GM04504 (cell line): ENCODE measurements around the gene FASTK.

Experiments used
- DNase-seq: peaks from one replicate; pipeline ENCODE4 v3.0.0-alpha.2; 2012; ENCODE audit warnings: low read depth

FASTK gene

DNA sequence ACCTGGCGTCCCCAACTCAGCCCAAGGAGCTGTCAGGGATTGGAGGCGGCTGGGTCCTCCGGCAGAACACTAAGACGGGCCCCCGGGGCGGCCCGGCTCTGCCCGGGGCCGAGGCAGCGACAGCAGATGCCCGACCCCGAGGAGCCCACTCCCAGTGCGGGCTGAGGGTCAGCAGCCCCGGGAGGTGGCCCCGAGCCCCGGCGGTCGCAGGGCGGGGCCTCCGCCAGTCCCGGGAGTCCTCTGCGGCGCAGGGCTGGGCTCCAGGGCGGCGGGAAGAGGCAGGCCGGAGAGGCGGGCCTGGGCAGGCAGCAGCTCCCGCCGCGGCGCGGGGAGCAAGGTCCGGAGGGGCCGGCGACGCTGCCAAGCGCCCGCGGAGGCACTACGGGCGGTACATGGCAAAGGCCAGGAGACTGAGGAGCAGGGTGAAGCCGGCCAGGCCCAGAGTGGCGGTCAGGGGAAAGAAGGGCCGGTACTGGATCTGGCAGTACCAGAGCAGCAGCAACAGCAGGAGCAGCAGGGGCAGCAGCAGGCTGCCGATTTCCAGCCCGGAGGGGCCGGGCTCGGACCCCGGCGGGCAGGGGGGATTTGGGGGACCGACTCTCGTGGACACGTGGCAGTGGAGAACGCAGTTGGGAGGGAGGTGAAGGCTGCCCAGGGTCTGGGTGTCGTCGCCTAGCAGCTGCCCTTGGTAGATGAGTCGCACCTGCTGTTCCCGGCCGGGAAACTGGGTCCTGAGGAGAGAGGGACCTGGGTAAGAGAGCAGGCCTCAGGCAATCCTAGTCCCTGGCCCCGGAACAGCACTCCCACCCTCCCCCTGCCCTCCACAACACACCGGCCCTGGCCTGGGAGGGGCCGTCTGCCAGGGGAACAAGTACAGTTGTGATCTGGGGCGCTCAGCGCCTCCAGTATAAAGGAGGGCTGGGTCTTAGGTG lies 827 bp upstream of the FASTK start:
- no peak for DNase-seq

DNA sequence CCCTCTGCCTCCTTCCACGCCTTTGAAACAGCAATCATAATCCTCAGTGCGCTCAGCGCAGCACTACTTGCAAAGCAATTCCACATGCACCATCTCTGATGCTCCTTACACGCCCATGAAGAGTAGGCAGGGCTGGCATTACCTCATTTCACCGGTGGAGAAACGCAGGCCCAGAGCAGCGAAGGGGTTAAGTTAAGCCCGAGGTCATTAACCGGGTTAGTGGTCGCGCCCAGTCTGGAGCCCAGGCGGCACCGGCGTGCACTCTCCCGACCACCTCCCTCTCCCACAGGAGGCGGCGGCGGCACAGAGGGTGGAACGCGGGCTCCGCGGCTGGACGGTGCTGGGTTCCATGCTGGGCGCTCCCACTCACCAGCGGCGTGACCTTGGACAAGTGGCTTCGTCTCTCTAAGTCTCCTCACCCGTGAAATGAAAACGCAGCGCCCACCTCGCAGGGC lies 515 bp downstream of the FASTK start:
- no peak for DNase-seq

DNA sequence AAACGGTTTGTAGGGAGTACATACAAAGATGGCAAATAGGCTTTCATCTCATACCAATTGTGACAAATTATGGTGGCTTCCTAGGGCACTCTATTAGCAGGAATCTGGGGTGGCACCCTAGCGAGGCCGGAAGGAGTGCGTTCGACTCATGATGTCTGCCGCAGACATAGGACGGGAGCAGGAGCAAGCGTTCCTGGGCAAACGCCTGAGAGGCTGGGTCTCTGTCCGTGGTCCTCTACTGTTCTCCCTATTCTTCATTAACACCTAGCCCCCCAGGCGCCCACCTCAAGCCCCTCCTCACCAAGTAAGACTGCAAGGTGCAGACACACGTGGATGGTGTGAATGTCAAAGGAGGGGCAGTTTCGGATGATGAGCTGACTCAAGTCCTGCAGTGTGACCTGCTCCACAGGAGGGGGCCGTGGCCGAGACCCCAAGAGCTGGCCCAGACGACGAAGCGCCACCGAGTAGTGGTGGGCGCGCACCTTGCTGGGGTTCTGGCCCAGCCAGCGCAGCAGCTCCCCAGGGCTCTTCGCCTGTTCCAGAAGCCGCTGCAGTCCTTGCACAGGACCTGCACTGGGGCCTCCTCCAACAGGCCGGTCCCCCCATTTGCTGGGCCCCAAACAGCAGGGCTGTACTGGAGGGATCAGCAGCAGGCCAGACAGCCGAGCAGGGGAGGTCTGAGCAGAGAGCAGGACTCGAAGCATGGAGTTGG lies 1.3 kb downstream of the FASTK start:
- no peak for DNase-seq

DNA sequence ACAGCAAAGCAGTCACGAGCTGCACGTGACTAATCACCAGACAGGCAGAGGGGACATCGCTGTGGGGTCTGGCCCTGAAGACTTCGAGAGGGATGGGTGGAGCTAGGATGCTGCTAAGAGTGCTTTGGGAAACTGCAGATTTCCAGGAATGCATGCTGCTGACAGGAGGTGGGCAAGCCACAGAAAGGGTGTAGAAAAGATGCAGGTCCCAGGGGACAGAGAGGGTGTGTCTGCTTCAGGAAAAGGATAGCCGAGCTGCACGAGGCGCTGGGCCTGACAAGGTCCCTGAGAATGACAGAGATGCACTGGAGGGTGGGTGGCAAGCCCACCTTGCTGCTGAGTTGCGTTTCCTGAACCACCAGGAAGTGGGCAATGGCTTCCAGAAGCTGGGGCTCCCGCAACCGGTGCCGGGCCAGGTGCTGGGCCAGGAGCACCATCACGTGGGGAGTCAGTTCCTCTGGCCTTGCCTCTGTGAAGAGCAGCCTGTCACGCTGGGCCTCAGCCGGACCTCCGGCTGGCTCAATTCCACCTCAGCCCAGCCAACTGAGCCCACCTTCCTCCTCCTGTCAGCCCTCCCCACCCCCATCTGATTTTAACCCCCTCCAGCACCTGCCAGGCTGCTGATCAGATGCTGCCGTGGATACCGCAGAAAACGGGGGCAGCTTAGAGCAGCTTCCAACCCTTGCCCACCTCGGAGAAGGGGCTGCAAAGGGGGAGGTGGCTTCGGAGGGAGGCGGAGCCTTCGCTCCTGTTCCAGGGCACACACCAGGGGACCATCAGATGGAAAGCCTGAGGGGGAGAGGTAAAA lies 2.2 kb downstream of the FASTK start:
- DNase-seq = no peak

DNA sequence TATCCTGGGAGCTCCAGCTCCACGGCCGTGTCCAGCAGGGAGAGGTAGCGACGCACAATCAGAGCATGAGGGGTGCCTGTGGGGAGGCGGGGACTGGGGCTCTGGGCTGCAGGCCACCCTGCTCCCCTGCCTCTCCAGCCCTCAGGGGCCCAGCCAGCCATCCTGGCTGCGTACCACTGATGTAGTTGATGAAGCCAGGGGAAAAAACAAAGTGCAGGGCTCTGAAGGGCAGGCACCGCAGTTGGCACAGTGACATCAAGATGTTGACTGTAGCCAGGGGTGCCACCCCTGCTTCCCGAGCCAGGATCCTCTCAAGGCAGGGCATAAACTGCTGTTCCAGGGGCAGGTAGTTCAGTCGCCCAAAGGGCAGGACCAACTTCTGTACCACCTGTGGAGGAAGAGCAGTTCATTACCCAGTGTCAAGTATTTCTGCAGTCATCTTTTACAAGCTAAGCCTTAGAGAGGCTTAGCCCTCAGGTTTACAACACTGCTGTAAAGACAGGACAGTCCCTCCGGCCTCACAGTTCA lies 2.8 kb downstream of the FASTK start:
- no peak for DNase-seq

DNA sequence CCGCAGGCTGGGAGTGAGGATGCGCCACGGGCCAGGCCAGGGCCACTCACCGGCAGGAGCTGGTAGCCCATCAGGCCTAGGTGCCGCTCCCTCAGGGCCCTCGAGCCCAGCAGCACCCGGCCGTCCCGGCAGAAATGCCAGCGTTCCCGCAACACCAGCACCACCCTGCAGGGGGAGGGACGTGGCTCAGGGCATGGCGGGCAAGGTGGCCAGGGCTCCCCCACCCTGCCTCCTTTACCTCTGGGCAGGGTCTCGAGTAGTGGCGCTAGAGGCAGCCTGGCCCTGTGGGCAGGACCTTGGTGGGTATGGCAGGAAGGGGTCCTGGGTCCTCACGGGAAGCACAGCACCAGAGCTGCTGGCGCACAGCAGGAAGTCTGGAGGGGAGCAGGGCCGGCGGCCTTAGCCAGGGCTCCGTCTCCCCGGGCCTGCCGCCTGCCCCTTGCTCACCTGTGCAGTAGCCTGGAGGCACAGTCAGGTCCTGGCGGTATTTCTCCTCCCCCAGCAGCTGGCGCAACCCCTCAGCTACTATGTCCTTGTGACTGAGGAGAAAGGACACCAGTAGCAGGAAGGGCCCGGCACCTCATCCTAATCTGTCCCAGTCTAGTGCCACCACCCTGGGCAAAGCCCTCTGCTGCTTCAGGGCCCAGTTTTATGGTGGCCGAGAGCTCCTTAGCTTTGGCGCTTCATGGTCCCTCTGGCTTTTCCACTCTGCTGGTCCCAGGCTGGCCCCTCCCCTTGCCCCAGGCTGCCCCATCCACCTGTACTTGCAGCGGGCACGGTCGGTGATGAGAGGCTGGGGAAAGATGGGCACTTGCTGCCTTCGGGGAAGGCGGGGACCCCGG lies 3.5 kb downstream of the FASTK start:
- no peak for DNase-seq

DNA sequence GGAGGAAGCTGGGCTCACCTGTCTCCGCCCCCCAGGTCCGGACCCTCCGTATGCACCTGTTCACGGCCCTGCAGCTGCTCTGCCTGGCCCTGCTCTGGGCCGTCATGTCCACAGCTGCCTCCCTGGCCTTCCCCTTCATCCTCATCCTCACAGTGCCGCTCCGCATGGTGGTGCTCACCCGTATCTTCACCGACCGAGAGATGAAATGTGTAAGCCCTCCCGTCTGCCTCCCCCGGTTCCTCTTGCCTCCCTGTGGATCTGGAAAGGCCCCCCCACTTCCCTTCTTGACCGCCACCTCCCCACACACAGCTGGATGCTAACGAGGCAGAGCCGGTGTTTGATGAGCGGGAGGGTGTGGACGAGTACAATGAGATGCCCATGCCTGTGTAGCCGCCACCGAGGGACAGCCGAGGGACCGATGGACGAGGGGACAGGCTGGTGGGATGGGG lies 4.6 kb downstream of the FASTK start:
- DNase-seq = no peak

GRCh38 chr7:151075662-151075971 lies 5.0 kb downstream of the FASTK start:
- DNase-seq = no peak

DNA sequence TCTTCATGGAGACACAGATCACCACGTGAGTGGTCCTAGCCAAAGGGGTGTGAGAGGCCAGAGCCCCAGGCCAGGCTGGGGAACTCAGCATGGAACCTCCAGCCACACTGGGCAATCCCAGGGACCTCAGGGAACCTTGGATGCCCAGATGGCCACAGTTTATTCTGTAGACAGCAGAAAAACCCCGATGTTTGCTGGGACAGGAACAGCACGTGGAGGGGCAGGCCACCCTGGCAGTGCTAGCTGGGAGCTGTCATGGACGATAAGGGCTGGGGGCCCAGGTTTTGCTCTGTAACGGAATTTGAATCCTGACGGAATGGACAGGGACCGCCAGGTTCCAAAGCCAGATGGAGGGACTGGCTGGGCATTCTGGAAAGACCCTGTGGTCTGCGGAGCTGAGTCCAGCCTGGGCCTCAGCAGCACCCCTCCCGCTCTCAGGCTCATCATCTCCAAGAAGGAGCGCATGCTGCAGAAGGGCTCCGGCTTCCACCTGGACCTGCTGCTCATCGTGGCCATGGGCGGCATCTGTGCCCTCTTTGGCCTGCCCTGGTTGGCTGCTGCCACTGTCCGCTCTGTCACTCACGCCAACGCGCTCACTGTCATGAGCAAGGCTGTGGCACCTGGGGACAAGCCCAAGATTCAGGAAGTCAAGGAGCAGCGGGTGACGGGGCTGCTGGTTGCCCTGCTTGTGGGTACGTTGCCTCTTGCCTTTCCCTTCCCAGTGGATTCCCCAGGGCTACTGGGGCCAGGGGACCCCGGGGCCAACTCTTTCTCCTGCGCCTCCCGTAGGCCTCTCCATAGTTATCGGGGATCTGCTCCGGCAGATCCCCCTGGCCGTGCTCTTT lies 5.6 kb downstream of the FASTK start:
- DNase-seq = no peak

DNA sequence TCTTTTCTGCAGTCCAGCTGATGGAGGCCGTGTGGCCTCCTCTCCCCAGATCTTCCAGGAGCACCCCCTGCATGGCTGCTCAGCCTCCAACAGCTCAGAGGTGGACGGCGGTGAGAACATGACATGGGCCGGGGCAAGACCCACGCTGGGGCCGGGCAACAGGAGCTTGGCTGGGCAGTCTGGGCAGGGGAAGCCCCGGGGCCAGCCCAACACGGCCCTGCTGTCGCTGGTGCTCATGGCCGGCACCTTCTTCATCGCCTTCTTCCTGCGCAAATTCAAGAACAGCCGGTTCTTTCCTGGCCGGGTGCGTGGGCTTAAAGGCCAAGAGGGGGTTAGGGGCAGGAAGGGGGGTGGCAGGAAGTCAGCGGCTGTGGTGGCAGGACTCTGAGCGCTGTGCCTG lies 6.6 kb downstream of the FASTK start:
- DNase-seq = no peak

DNA sequence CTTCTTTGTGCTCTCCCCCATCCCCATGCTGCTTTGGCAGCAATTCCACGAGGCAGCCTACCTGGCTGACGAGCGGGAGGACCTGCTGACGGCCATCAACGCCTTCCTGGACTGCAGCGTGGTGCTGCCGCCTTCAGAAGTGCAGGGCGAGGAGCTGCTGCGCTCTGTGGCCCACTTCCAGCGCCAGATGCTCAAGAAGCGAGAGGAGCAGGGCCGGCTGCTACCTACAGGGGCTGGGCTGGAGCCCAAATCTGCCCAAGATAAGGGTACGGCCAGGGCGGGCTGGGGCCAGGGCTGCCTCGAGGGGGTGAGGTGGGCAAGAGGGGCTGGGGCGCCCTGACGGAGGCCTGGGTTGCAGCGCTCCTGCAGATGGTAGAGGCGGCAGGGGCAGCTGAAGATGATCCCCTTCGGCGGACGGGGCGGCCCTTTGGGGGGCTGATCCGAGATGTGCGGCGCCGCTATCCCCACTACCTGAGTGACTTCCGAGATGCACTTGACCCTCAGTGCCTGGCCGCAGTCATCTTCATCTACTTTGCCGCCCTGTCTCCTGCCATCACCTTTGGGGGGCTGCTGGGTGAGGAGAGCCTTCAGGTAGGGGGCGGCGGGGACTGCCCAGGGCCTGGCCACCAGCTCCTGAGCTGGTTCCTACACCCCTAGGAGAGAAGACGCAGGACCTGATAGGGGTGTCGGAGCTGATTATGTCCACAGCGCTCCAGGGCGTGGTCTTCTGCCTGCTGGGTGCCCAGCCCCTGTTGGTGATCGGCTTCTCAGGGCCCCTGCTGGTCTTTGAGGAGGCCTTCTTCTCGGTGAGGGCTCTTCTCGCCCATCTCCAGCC lies 9.4 kb downstream of the FASTK start:
- no peak for DNase-seq

- no peak for DNase-seq
These were observed 10.0 kb downstream of the FASTK start for GRCh38 chr7:151070574-151070960.

DNA sequence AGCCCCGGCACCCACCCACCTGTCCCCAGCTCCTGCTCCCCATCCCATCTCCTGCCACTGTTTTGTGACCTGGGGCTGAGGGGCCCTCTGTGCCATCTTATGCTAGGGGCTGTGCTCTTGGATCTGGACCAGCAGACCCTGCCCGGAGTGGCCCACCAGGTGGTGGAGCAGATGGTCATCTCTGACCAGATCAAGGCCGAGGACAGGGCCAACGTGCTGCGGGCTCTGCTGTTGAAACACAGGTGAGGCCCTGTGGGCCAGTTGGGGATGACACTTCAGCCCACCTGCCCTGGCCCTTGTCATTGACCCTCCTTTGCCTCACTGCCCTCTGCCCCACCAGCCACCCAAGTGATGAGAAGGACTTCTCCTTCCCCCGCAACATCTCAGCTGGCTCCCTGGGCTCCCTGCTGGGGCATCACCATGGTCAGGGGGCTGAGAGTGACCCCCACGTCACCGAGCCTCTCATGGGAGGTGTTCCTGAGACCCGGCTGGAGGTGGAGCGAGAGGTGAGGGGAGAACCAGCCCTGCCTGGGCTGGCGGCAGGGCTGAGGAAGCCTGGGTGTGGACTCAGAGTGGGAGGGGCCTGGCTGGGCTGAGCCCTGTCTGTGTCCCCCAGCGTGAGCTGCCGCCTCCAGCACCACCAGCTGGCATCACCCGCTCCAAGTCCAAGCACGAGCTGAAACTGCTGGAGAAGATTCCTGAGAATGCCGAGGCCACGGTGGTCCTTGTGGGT lies 10.6 kb downstream of the FASTK start:
- DNase-seq = no peak

DNA sequence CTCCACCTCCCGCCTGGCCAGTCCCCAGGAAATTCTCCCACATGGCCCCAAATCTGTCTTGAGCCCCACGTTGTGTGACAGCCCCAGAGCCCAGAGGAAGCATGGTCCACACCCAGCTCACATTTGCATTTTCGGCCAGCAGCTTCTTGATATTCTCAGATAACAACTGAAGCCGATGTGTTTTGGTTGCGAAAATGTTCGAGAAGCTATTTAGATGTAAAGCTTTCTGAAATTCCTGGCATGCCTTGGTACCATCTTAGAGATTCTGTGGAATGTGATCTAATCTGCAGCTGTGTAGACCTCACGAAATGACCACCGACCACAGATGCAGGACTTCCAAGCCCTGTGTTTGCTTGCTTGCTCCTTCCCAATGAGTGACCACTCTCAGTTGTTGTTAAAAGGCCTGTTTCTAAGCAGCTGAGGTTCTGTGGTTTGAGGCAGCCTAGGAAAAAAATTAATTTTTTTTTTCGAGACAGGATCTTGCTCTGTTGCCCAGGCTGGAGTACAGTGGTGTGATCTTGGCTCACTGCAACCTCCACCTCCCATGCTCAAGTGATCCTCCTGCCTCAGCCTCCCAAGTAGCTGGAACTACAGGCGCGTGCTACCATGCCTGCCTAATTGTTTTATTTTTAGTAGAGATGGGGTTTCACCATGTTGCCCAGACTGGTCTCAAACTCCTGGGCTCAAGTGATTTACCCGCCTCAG lies 12.4 kb downstream of the FASTK start:
- DNase-seq = no peak

- no peak for DNase-seq
These were observed 14.2 kb downstream of the FASTK start for GRCh38 chr7:151066273-151066974.

DNA sequence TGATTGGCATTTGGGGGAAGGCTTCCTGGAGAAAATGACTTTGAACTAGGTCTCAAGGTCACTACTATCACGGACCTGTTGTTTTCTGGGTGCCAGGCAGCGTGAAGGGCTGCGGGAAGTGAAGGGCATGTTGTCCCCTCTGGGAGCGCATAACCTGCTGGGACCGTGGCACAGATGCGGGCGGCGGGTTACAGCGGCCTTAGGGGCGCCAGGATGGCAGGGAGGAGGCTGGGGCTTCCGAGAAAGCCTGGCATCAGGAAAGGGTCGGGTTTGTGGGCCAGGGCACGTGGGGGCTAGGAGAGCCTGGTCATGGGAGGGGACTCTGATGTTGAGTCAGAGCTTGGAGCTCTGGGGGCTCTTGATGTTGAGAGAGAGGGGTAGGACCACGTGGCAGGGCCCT lies 15.1 kb downstream of the FASTK start:
- no peak for DNase-seq

DNA sequence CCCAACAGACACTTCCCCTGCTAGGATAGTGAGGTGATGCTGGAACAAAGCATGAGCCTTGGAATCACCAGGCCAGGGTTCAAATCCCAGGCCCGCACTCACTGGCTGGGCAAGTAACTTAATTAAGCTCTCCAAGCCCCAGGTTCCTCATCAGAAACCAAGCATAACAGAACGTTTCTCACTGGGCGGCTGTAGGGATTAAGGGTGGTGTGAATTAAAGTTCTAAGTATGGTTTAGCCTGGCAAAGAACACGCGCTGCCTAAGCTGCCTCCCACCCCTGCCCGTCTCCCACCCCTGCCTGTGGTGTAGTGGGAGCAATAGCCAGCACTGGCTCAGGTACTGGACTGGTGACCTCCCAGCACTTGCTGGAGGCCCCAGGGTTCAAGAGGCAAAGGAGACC lies 15.6 kb downstream of the FASTK start:
- DNase-seq = no peak

DNA sequence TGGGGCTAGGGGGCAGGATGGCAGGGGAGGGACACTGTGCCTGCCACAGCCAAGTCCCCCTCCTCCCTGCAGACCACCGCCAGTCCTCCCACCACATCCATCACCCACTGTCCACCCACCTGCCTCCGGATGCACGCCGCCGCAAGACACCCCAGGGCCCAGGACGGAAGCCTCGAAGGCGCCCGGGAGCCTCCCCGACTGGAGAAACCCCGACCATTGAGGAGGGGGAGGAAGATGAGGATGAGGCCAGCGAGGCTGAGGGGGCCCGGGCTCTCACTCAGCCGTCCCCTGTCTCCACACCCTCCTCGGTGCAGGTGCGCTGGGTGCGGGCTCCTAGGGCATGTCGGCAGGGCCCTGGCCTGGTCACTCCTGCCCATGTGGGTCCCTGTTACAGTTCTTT lies 16.2 kb downstream of the FASTK start:
- DNase-seq = no peak
